Left renal pelvis (tissue), 4 donors: ENCODE results near the gene KLHDC7B. TPM values are rescaled to one million over a fixed set of nuclear protein-coding genes. Genes with fewer than 3 reads are reported as not detected.
A peak's percentile ranks its signal among the peaks of the same experiment; 100 is the strongest.

Experiments used
- DNase-seq, 4 donors: peaks; one replicate each; pipeline ENCODE4 v3.0.0-alpha.2; 2013; ENCODE audit warnings: low read depth in 4 of 4, low spot score in 3 of 4
- polyA plus RNA-seq, 4 donors: library from polyadenylated mRNA; unstranded; fragments of 120-200 nt; gene quantifications; one replicate each; pipeline ENCODE4 v1.2.1, GENCODE V29; 2013; ENCODE audit not compliant: insufficient read length in 4 of 4

Gene KLHDC7B
- polyA plus RNA-seq = under 1 TPM; 0.03 to 0.47 (median 0.32) TPM

- DNase-seq = no peak
Measured at GRCh38 chr22:50545522-50546325, at the start of gene KLHDC7B. KLHDC7B (plus strand) TSS chr22:50545899; CDS start chr22:50546244, 345 bp downstream.

- no peak for DNase-seq
Measured at GRCh38 chr22:50497093-50497492, 48.6 kb upstream of the KLHDC7B start.

- DNase-seq = no peak
Measured at GRCh38 chr22:50498322-50498890, 47.3 kb upstream of the KLHDC7B start.

- no peak for DNase-seq
Measured at GRCh38 chr22:50500452-50500851, 45.2 kb upstream of the KLHDC7B start.

GRCh38 chr22:50502096-50502495, 43.6 kb upstream of the KLHDC7B start:
- no peak for DNase-seq

GRCh38 chr22:50502628-50503474, 42.8 kb upstream of the KLHDC7B start:
- DNase-seq = no peak

- DNase-seq = no peak
Measured at GRCh38 chr22:50503475-50504145, 42.1 kb upstream of the KLHDC7B start.

- DNase-seq = no peak
Measured at GRCh38 chr22:50504369-50505211, 41.1 kb upstream of the KLHDC7B start.

GRCh38 chr22:50505276-50505775, 40.4 kb upstream of the KLHDC7B start:
- no peak for DNase-seq

- DNase-seq = no peak
Measured at GRCh38 chr22:50505776-50506610, 39.7 kb upstream of the KLHDC7B start.

- no peak for DNase-seq
Measured at GRCh38 chr22:50506611-50507420, 38.9 kb upstream of the KLHDC7B start.

- DNase-seq = no peak
Measured at GRCh38 chr22:50507421-50507990, 38.2 kb upstream of the KLHDC7B start, which contains the start of gene LMF2. LMF2 (minus strand) TSS chr22:50507702; CDS start chr22:50507675, 27 bp downstream.

GRCh38 chr22:50507991-50508884, 37.5 kb upstream of the KLHDC7B start, which contains the start of gene NCAPH2:
NCAPH2 (plus strand) TSS chr22:50508224; CDS start chr22:50508338, 114 bp downstream.
- peak; percentile 94 to 98 (median 98) for DNase-seq

- DNase-seq = no peak
Measured at GRCh38 chr22:50508897-50509296, 36.8 kb upstream of the KLHDC7B start.

GRCh38 chr22:50513175-50513574, 32.5 kb upstream of the KLHDC7B start:
- no peak for DNase-seq

GRCh38 chr22:50516068-50516467, 29.6 kb upstream of the KLHDC7B start:
- DNase-seq = no peak
